K562 (cell line): Measurements from ENCODE around the gene RAB5A. TPM values are rescaled to one million over a fixed set of nuclear protein-coding genes. Genes with fewer than 3 reads are reported as not detected.

Source experiments
- CAMTA2 ChIP-seq: fragments of 250-450 bp; sonication (Bioruptor Pico); conservative IDR thresholded peaks from 2 replicates; pipeline ENCODE4 v1.5.1; 2022
- DIDO1 ChIP-seq: fragments of 450-650 bp; IDR thresholded peaks from 2 replicates; pipeline ENCODE4 v1.6.1; 2016; ENCODE audit warnings: low read depth, missing biosample characterization, missing genetic modification characterization
- ETV6 ChIP-seq, 3 experiments: fragments of 150-350 bp in 1 of 3; sonication (generic) in 1 of 3; formaldehyde crosslinking in 1 of 3; IDR thresholded peaks; 2 replicates each; pipeline versions ENCODE4 v1.6.1 to v1.8.0; 2014 to 2022; ENCODE audit warnings: borderline replicate concordance in 2 of 3, low read depth in 2 of 3, antibody characterized with exemption in 1 of 3, low read length in 1 of 3, mild to moderate bottlenecking in 1 of 3, missing genetic modification reagents in 1 of 3
- FOXJ3 ChIP-seq: sonication (generic); formaldehyde crosslinking; IDR thresholded peaks from 2 replicates; pipeline ENCODE4 v1.4.0; 2020; ENCODE audit warnings: mild to moderate bottlenecking, missing genetic modification reagents
- HDAC6 ChIP-seq: IDR thresholded peaks from 2 replicates; pipeline ENCODE4 v1.6.1; 2012; ENCODE audit warnings: low read depth, mild to moderate bottlenecking, control low read depth, inconsistent platforms, low read length, moderate library complexity
- MED1 ChIP-seq: sonication (generic); formaldehyde crosslinking; IDR thresholded peaks from 2 replicates; pipeline ENCODE4 v1.8.1; 2023; ENCODE audit warnings: missing genetic modification reagents, borderline replicate concordance
- MGA ChIP-seq: fragments of 450-650 bp; IDR thresholded peaks from 2 replicates; pipeline ENCODE4 v1.6.1; 2016; ENCODE audit warnings: mild to moderate bottlenecking, moderate library complexity
- MNT ChIP-seq, 2 experiments: fragments of 450-650 bp; conservative IDR thresholded peaks; 2 replicates each; pipeline ENCODE4 v1.6.1; 2017; ENCODE audit warnings: mild to moderate bottlenecking in 2 of 2, moderate library complexity in 2 of 2
- NELFE ChIP-seq: IDR thresholded peaks from 2 replicates; pipeline ENCODE4 v1.6.1; 2011; ENCODE audit warnings: mild to moderate bottlenecking; ENCODE audit not compliant: insufficient read depth, insufficient read length
- POLR2AphosphoS5 ChIP-seq: IDR thresholded peaks from 2 replicates; pipeline ENCODE4 v1.6.1; 2011; ENCODE audit warnings: mild to moderate bottlenecking, low read depth, low read length, moderate library complexity; ENCODE audit not compliant: control insufficient read depth, insufficient read depth
- PRPF4 ChIP-seq: fragments of 200-400 bp; formaldehyde crosslinking; IDR thresholded peaks from one replicate; pipeline ENCODE4 v1.6.1; 2017; ENCODE audit warnings: low read length, low read depth, mild to moderate bottlenecking; ENCODE audit not compliant: insufficient read depth, poor library complexity, severe bottlenecking
- RFX1 ChIP-seq: fragments of 450-650 bp; IDR thresholded peaks from 2 replicates; pipeline ENCODE4 v1.6.1; 2016; ENCODE audit warnings: mild to moderate bottlenecking, moderate library complexity
- SOX6 ChIP-seq: fragments of 450-650 bp; IDR thresholded peaks from 2 replicates; pipeline ENCODE4 v1.6.1; 2014; ENCODE audit warnings: mild to moderate bottlenecking
- TARDBP ChIP-seq: fragments of 450-650 bp; IDR thresholded peaks from 2 replicates; pipeline ENCODE4 v1.6.1; 2016
- ZNF324 ChIP-seq: fragments of 250-450 bp; sonication (Bioruptor Pico); IDR thresholded peaks from 2 replicates; pipeline ENCODE4 v1.4.0; 2020; ENCODE audit warnings: mild to moderate bottlenecking
- polyA plus RNA-seq, 8 experiments: library from polyadenylated mRNA; depleted of rRNA in 4 of 8; stranded (reverse) in 5 of 8; unstranded in 3 of 8; fragments of >200 nt; fragmentation: Nextera tagmentation in 2 of 8; fragmentation: Illumina TruSeq in 1 of 8; extraction: Ambion mirVana in 2 of 8; extraction: Trizol in 1 of 8; gene quantifications; 2 replicates each; pipeline versions ENCODE4 v1.2.1 to v1.2.3, GENCODE V29; 2011 to 2014; ENCODE audit warnings: inconsistent platforms in 1 of 8, missing spikeins in 1 of 8
- total RNA-seq, 7 experiments: library from RNA; depleted of rRNA in 6 of 7; stranded (reverse); fragments of >200 nt in 6 of 7; fragmentation: Illumina TruSeq in 2 of 7; extraction: Trizol in 2 of 7; gene quantifications; 2 replicates each; pipeline versions ENCODE4 v1.2.1 to v1.2.3, GENCODE V29; 2011 to 2021; ENCODE audit warnings: low replicate concordance in 1 of 7

The RAB5A gene
- total and polyA plus RNA-seq, 9 of the 15 experiments (the other 6 are each of a cell fraction or from before 2014, with no cell fraction given) = 28.3 to 64.2 (median 49.0) TPM

- TF ChIP-seq MGA (0 out of 2 replicates have a peak, but pooled peaks have one; percentile 12), ETV6 (IDR thresholded peaks at IDR 0.05; ENCODE audit: borderline replicate concordance in 1 of 2, low read depth in 2 of 2, low read length in 1 of 2) (no peak), ETV6 (CRISPR knock-in tag; IDR thresholded peaks at IDR 0.05; ENCODE audit: borderline replicate concordance) (no peak), TARDBP (no peak), MED1 (CRISPR knock-in tag) (no peak), POLR2AphosphoS5 (no peak), SOX6 (peak; percentile 66), CAMTA2 (CRISPR knock-in tag) (no peak), FOXJ3 (CRISPR knock-in tag) (no peak), ZNF324 (CRISPR knock-in tag) (no peak), DIDO1 (tag) (no peak), MNT (conservative IDR thresholded peaks at IDR 0.05) (no peak), HDAC6 (no peak), PRPF4 (no peak), NELFE (no peak), RFX1 (no peak)
These were observed 76.9 kb downstream of the RAB5A start (continued) for GRCh38 chr3:20023623-20024405.
